Measurements from ENCODE around the gene TSEN54. TPM values are rescaled to one million over a fixed set of nuclear protein-coding genes. Genes with fewer than 3 reads are reported as not detected.

Gene TSEN54
- total and polyA plus RNA-seq, 2 experiments from 2014 or later: 45.9 to 62.5 TPM

GRCh38 chr17:75511610-75512575 is 4.4 kb upstream of the TSEN54 start:
- no peak overlapping the region for H3K4me3 ChIP-seq
- no peak overlapping the region for H3K27ac ChIP-seq (ENCODE audit: low read depth)
- no peak for TF ChIP-seq NANOG (IDR thresholded peaks at IDR 0.05; ENCODE audit: borderline replicate concordance)
- no peak for TF ChIP-seq REST (IDR thresholded peaks at IDR 0.05; ENCODE audit: unreplicated experiment)
- TF ChIP-seq ZNF114 (CRISPR knock-in tag; IDR thresholded peaks at IDR 0.05): no peak
- no peak for TF ChIP-seq CREB1 (CRISPR knock-in tag; IDR thresholded peaks at IDR 0.05; ENCODE audit: low read depth)
- no peak for TF ChIP-seq ETS1 (IDR thresholded peaks at IDR 0.05)
- no peak for TF ChIP-seq EZH2 (IDR thresholded peaks at IDR 0.05; ENCODE audit: low read depth, unreplicated experiment)
- no peak for TF ChIP-seq POLR2AphosphoS5 (IDR thresholded peaks at IDR 0.05; ENCODE audit: low read depth)
- TF ChIP-seq ZNF331 (CRISPR knock-in tag; IDR thresholded peaks at IDR 0.05; ENCODE audit: low read depth): no peak
- TF ChIP-seq, protein P1, sequence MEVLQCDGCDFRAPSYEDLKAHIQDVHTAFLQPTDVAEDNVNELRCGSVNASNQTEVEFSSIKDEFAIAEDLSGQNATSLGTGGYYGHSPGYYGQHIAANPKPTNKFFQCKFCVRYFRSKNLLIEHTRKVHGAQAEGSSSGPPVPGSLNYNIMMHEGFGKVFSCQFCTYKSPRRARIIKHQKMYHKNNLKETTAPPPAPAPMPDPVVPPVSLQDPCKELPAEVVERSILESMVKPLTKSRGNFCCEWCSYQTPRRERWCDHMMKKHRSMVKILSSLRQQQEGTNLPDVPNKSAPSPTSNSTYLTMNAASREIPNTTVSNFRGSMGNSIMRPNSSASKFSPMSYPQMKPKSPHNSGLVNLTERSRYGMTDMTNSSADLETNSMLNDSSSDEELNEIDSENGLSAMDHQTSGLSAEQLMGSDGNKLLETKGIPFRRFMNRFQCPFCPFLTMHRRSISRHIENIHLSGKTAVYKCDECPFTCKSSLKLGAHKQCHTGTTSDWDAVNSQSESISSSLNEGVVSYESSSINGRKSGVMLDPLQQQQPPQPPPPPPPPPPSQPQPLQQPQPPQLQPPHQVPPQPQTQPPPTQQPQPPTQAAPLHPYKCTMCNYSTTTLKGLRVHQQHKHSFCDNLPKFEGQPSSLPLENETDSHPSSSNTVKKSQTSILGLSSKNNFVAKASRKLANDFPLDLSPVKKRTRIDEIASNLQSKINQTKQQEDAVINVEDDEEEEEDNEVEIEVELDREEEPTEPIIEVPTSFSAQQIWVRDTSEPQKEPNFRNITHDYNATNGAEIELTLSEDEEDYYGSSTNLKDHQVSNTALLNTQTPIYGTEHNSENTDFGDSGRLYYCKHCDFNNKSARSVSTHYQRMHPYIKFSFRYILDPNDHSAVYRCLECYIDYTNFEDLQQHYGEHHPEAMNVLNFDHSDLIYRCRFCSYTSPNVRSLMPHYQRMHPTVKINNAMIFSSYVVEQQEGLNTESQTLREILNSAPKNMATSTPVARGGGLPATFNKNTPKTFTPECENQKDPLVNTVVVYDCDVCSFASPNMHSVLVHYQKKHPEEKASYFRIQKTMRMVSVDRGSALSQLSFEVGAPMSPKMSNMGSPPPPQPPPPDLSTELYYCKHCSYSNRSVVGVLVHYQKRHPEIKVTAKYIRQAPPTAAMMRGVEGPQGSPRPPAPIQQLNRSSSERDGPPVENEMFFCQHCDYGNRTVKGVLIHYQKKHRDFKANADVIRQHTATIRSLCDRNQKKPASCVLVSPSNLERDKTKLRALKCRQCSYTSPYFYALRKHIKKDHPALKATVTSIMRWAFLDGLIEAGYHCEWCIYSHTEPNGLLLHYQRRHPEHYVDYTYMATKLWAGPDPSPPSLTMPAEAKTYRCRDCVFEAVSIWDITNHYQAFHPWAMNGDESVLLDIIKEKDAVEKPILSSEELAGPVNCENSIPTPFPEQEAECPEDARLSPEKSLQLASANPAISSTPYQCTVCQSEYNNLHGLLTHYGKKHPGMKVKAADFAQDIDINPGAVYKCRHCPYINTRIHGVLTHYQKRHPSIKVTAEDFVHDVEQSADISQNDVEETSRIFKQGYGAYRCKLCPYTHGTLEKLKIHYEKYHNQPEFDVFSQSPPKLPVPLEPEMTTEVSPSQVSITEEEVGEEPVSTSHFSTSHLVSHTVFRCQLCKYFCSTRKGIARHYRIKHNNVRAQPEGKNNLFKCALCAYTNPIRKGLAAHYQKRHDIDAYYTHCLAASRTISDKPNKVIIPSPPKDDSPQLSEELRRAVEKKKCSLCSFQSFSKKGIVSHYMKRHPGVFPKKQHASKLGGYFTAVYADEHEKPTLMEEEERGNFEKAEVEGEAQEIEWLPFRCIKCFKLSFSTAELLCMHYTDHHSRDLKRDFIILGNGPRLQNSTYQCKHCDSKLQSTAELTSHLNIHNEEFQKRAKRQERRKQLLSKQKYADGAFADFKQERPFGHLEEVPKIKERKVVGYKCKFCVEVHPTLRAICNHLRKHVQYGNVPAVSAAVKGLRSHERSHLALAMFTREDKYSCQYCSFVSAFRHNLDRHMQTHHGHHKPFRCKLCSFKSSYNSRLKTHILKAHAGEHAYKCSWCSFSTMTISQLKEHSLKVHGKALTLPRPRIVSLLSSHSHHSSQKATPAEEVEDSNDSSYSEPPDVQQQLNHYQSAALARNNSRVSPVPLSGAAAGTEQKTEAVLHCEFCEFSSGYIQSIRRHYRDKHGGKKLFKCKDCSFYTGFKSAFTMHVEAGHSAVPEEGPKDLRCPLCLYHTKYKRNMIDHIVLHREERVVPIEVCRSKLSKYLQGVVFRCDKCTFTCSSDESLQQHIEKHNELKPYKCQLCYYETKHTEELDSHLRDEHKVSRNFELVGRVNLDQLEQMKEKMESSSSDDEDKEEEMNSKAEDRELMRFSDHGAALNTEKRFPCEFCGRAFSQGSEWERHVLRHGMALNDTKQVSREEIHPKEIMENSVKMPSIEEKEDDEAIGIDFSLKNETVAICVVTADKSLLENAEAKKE (CRISPR knock-in tag; IDR thresholded peaks at IDR 0.05): no peak
- TF ChIP-seq EZH2phosphoT487 (IDR thresholded peaks at IDR 0.05; ENCODE audit: unreplicated experiment): no peak
- TF ChIP-seq, protein P2, sequence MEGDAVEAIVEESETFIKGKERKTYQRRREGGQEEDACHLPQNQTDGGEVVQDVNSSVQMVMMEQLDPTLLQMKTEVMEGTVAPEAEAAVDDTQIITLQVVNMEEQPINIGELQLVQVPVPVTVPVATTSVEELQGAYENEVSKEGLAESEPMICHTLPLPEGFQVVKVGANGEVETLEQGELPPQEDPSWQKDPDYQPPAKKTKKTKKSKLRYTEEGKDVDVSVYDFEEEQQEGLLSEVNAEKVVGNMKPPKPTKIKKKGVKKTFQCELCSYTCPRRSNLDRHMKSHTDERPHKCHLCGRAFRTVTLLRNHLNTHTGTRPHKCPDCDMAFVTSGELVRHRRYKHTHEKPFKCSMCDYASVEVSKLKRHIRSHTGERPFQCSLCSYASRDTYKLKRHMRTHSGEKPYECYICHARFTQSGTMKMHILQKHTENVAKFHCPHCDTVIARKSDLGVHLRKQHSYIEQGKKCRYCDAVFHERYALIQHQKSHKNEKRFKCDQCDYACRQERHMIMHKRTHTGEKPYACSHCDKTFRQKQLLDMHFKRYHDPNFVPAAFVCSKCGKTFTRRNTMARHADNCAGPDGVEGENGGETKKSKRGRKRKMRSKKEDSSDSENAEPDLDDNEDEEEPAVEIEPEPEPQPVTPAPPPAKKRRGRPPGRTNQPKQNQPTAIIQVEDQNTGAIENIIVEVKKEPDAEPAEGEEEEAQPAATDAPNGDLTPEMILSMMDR (conservative IDR thresholded peaks at IDR 0.05; ENCODE audit: low read depth in 2 of 2): no peak
- no peak for TF ChIP-seq STAT1 (IDR thresholded peaks at IDR 0.05; ENCODE audit: unreplicated experiment)
- TF ChIP-seq JUNB (IDR thresholded peaks at IDR 0.05; ENCODE audit: unreplicated experiment): no peak
- H3K4me2 ChIP-seq: no peak overlapping the region
- ATAC-seq (no peak), DNase-seq (ENCODE audit: low spot score) (no peak)
- H2AFZ ChIP-seq: no peak overlapping the region
- H3K27me3 ChIP-seq (ENCODE audit: insufficient read depth): no peaks in the 10 kb centered on the region
- H3F3A ChIP-seq (replicated peaks; ENCODE audit: low read depth): no peaks in the 10 kb centered on the region
- H3K9me3 Mint-ChIP-seq: no peaks in the 10 kb centered on the region
- peaks cover 6% of the 10 kb centered on the region for H3K27me3 Mint-ChIP-seq (ENCODE audit: insufficient read depth, low read depth, poor library complexity)
- H3K36me3 ChIP-seq (ENCODE audit: insufficient read depth): no peaks in the 10 kb centered on the region
- no peaks in the 10 kb centered on the region for H3K4me1 ChIP-seq (ENCODE audit: insufficient read depth)
- peaks cover 7% of the 10 kb centered on the region for H3K36me3 Mint-ChIP-seq (ENCODE audit: low read depth)
- no peak overlapping the region for H3K27ac Mint-ChIP-seq
- no peaks in the 10 kb centered on the region; the same call in 1 of the 2 replicates for H4K20me1 ChIP-seq (replicated peaks; ENCODE audit: insufficient read depth)
- peaks cover 24% of the 10 kb centered on the region for H3K79me2 ChIP-seq (replicated peaks; ENCODE audit: insufficient read depth)
- peaks cover 9% of the 10 kb centered on the region; the same call in 2 of the 3 replicates for H3K4me1 Mint-ChIP-seq
- no peaks in the 10 kb centered on the region for H3K9me2 ChIP-seq (ENCODE audit: insufficient read depth)
- H3K4me3 Mint-ChIP-seq: no peak overlapping the region

Measured in GM23338 (cell line).